Measurements from ENCODE around the gene VKORC1.

DNA sequence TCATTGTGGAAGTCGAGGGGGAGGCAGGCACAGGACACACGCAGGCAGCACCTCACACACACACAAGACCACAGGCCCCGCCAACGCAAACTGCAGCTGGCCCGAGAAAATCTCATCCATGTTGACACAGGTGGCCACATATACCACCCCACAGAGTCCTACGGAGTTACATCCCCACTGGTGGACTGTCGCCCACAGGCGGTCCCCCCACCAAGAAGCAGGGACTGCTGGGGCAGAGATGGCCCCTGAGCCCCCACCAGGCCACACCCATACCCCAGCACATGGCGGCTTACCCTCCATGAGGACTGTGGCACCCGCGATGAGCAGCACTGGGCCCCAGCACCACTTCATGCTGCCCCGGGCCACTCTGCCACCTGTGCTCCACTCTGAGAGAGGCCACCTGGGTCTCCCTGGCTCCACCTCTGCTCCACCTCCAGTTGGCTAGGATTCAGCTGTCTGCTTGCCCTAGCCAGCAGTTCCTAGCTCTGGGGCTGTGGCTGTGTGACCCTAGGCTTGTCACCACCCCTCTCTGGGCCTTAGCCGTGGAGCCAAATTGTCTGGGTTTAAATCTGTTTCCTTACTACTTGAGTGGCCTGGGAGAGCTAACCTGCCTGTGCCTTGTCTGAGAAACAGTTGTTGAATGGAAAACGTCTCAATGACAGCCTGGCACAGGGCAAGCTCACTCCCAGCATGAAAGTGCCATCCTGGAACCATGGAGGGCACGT, 6.0 kb downstream of the VKORC1 start, which contains the start of gene PRSS53:
- TF ChIP-seq POLR2AphosphoS5 (IDR thresholded peaks at IDR 0.05) (peak in 1 of 3 donors; percentile 26), POLR2A (IDR thresholded peaks at IDR 0.05) (no peak)
- TF ChIP-seq, protein P1, sequence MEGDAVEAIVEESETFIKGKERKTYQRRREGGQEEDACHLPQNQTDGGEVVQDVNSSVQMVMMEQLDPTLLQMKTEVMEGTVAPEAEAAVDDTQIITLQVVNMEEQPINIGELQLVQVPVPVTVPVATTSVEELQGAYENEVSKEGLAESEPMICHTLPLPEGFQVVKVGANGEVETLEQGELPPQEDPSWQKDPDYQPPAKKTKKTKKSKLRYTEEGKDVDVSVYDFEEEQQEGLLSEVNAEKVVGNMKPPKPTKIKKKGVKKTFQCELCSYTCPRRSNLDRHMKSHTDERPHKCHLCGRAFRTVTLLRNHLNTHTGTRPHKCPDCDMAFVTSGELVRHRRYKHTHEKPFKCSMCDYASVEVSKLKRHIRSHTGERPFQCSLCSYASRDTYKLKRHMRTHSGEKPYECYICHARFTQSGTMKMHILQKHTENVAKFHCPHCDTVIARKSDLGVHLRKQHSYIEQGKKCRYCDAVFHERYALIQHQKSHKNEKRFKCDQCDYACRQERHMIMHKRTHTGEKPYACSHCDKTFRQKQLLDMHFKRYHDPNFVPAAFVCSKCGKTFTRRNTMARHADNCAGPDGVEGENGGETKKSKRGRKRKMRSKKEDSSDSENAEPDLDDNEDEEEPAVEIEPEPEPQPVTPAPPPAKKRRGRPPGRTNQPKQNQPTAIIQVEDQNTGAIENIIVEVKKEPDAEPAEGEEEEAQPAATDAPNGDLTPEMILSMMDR (IDR thresholded peaks at IDR 0.05 in 8 of 11, conservative IDR thresholded peaks at IDR 0.05 in 3 of 11) = no peak
